Effector memory CD8-positive, alpha-beta T cell (primary cell): ENCODE results near the gene CMTR1.

Experiments
- ATAC-seq: fragments of 150-1000 bp; cut with Tn5 transposase; replicated peaks from 2 replicates; pipeline ENCODE4 v1.10.0; 2021; ENCODE audit warnings: mild to moderate bottlenecking, moderate library complexity
- DNase-seq, 3 experiments: peaks; one replicate each; pipeline ENCODE4 v3.0.0; 2021
- H3K27ac Mint-ChIP-seq, 2 donors: one replicate each; pipeline ENCODE4 v1.8.0; 2022; ENCODE audit warnings: mild to moderate bottlenecking in 2 of 2, mixed read lengths in 2 of 2, moderate library complexity in 2 of 2
- H3K27me3 Mint-ChIP-seq, 2 donors: one replicate each; pipeline ENCODE4 v1.8.0; 2022; ENCODE audit warnings: mixed read lengths in 2 of 2
- H3K36me3 Mint-ChIP-seq: one replicate; pipeline ENCODE4 v1.8.0; 2022; ENCODE audit warnings: mild to moderate bottlenecking, moderate library complexity, mixed read lengths; ENCODE audit not compliant: insufficient read depth
- H3K4me1 Mint-ChIP-seq, 2 donors: one replicate each; pipeline ENCODE4 v1.8.0; 2022; ENCODE audit warnings: low read depth in 2 of 2, mixed read lengths in 2 of 2
- H3K4me3 Mint-ChIP-seq, 2 donors: one replicate each; pipeline ENCODE4 v1.8.0; 2022; ENCODE audit warnings: mild to moderate bottlenecking in 2 of 2, mixed read lengths in 2 of 2, moderate library complexity in 2 of 2
- H3K9me3 Mint-ChIP-seq, 2 donors: one replicate each; pipeline ENCODE4 v1.8.0; 2022; ENCODE audit warnings: mixed read lengths in 2 of 2

The CMTR1 gene

DNA sequence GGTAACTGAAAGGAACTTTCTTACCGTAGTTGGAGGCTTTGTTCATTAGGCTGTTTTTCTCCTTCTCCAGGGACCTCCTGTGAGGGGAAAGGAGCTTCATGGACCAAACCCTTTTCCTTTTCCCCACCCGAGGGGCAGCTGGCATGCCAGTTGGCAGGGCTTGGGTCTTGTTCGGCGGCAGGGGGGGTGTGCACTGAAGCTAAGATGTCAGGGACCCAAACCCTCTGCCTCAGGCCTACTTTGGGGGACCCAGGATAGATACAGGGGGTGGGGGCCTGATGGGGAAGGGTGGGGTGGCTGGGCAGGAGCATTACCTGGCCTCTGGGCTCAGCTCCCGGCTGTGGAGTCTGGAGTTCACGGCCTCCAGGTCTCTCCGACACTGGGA is 51.8 kb downstream of the CMTR1 start:
- Mint-ChIP-seq H3K27ac (peak overlapping the region; percentile 65 to 97), H3K27me3 (no peaks in the 10 kb centered on the region), H3K36me3 (peaks cover 38% of the 10 kb centered on the region), H3K9me3 (no peaks in the 10 kb centered on the region), H3K4me1 (peaks cover 28 to 38% of the 10 kb centered on the region in 2 donors), H3K4me3 (no peak overlapping the region)
- no peak for ATAC-seq
- no peak for DNase-seq

GRCh38 chr6:37485291-37485702 is 52.3 kb downstream of the CMTR1 start:
- Mint-ChIP-seq H3K36me3 (peaks cover 39% of the 10 kb centered on the region), H3K27ac (peak overlapping the region; percentile 44 to 97), H3K4me3 (no peak overlapping the region), H3K4me1 (peaks cover 33 to 43% of the 10 kb centered on the region in 2 donors), H3K27me3 (no peaks in the 10 kb centered on the region), H3K9me3 (no peaks in the 10 kb centered on the region)
- DNase-seq (no peak), ATAC-seq (no peak)

DNA sequence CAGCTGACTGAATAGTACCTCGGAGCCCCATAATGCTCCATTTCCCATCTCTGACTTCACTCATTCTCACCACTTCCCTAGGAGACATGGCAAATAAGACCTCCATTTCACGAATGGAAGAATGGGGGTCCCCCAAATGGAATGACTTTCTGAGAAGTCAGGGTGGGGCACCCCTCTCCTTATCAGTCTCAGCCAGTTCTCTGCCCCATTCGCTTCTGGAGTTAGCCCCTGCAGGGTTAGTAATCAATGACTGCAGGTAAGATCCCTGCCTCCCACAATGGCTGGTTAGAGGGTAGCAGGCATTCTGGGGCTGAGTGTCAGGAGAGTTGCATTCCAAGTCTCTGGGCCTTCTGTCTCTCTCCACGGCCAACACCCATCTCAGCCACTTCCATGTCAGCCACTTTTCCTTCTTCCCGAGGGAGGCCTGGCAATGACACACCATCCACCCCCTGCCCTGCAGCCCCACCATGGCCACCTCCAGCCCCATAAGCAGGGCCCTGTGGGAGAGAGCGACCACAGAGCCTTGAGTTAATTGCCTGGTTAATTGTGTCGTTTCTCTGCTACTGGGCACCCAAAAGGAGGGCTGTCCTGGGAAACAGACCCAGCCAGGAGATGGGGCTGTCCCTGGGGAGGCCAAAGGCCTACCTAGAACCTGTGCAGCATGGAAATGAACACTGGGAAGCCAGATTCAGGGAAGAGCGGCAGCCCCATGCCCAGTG is 53.3 kb downstream of the CMTR1 start:
- Mint-ChIP-seq H3K4me1 (peaks cover 42 to 53% of the 10 kb centered on the region in 2 donors), H3K27ac (peak overlapping the region; percentile 44 to 97), H3K4me3 (no peak overlapping the region), H3K27me3 (no peaks in the 10 kb centered on the region), H3K9me3 (no peaks in the 10 kb centered on the region), H3K36me3 (peaks cover 34% of the 10 kb centered on the region)
- ATAC-seq (no peak), DNase-seq (no peak)

- Mint-ChIP-seq H3K27ac (peak overlapping the region; percentile 97 to 100), H3K27me3 (no peaks in the 10 kb centered on the region), H3K4me3 (no peak overlapping the region), H3K4me1 (peaks cover 54 to 61% of the 10 kb centered on the region in 2 donors), H3K9me3 (no peaks in the 10 kb centered on the region), H3K36me3 (peaks cover 41% of the 10 kb centered on the region)
- DNase-seq (no peak), ATAC-seq (no peak)
These were observed 54.8 kb downstream of the CMTR1 start for GRCh38 chr6:37487591-37488380.

DNA sequence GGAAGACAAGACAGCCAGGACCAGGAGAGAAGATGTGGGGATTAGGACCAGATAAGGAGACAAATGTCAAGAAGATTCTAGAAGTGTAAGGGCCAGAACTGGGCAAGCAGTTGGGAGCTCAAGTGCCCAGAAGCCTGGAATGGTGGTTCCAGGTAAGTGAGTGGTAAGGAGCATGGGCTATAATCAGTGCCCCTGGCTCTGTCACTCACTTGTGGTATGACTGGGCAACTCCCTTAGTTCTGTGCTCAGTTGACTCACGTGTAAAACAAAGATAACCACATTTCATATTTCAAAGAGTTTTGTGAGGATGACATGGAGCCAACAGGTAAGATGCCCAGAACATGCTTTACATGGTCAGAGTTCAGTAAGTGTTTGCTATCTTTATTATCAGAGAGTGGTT is 55.5 kb downstream of the CMTR1 start:
- Mint-ChIP-seq H3K36me3 (peaks cover 37% of the 10 kb centered on the region), H3K27ac (peak overlapping the region; percentile 97 to 100), H3K4me3 (peak overlapping the region in 1 of 2 donors; percentile 48), H3K4me1 (peaks cover 53 to 61% of the 10 kb centered on the region in 2 donors), H3K9me3 (no peaks in the 10 kb centered on the region), H3K27me3 (no peaks in the 10 kb centered on the region)
- ATAC-seq (peak; percentile 54), DNase-seq (no peak)

GRCh38 chr6:37489697-37490336 is 56.8 kb downstream of the CMTR1 start:
- Mint-ChIP-seq H3K27ac (peak overlapping the region; percentile 97 to 100), H3K9me3 (no peaks in the 10 kb centered on the region), H3K4me3 (peak overlapping the region; percentile 70 to 85), H3K36me3 (peaks cover 37% of the 10 kb centered on the region), H3K4me1 (peaks cover 53 to 61% of the 10 kb centered on the region in 2 donors), H3K27me3 (no peaks in the 10 kb centered on the region)
- ATAC-seq, result peak; percentile 74
- peak in 2 of 3 experiments; percentile 25 to 56 for DNase-seq

GRCh38 chr6:37490536-37491170 is 57.6 kb downstream of the CMTR1 start:
- peak overlapping the region; percentile 97 to 100 for H3K27ac Mint-ChIP-seq
- DNase-seq (no peak), ATAC-seq (no peak)
- no peaks in the 10 kb centered on the region for H3K27me3 Mint-ChIP-seq
- no peaks in the 10 kb centered on the region for H3K9me3 Mint-ChIP-seq
- H3K4me3 Mint-ChIP-seq, result peak overlapping the region; percentile 70 to 85
- H3K4me1 Mint-ChIP-seq, result peaks cover 53 to 65% of the 10 kb centered on the region in 2 donors
- H3K36me3 Mint-ChIP-seq, result peaks cover 37% of the 10 kb centered on the region

DNA sequence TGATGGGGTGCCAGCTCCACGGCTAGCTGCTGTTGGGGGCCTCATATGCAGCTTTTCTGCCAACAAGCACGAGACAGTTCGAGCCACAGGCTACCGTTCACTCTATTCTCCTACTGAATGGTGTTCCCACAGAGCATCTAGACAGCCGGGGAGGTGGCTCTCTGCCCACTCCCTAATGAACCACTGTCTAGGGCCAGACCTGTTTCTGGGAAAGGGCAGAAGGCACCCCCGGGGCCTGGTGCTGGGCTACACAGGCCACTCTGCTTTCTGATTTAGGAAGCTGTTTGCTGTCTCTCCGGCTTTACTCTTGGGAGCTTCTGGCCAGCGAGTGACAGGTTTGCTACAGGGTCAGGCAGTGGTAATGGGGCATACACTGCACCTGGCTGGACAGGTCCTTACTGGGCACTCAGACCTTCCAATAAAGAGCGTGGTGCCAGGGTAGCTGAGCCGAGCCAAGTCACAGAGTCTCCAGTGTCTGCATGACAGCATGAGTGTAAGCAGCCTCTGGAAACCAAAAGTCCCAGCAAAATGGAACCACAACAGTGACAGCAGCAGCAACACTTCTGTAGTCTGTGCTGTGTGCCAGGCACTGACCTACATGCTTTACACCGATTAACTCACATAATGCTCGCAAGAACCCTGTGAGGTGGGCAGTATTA is 58.3 kb downstream of the CMTR1 start:
- DNase-seq (no peak), ATAC-seq (peak; percentile 24)
- Mint-ChIP-seq H3K36me3 (peaks cover 37% of the 10 kb centered on the region), H3K4me3 (peak overlapping the region; percentile 48 to 85), H3K4me1 (peaks cover 53 to 59% of the 10 kb centered on the region in 2 donors), H3K9me3 (no peaks in the 10 kb centered on the region), H3K27ac (peak overlapping the region; percentile 97 to 100), H3K27me3 (no peaks in the 10 kb centered on the region)

DNA sequence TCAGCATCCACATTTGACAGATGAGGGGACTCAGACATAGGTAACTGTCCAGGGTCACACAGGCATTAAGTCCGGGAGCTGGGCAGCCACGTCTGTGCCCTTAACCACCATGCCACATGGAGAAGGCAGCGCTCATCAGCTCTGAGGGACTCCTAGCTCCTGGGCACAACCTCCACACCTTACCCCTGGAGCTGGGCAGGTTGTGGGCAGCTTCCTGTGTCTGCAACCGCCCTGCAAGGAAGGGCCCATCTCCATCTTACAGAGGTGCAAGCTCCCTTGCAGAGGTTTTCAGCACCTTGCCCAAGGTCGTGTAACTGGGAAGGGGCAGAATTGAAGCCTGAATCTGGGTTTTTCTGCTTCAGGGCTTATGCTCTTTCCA is 58.8 kb downstream of the CMTR1 start:
- H3K36me3 Mint-ChIP-seq, result peaks cover 37% of the 10 kb centered on the region
- H3K4me3 Mint-ChIP-seq, result peak overlapping the region; percentile 48 to 85
- H3K27ac Mint-ChIP-seq, result peak overlapping the region; percentile 97 to 100
- H3K4me1 Mint-ChIP-seq, result peaks cover 49 to 58% of the 10 kb centered on the region in 2 donors
- no peak for DNase-seq
- no peak for ATAC-seq
- H3K9me3 Mint-ChIP-seq, result no peaks in the 10 kb centered on the region
- no peaks in the 10 kb centered on the region for H3K27me3 Mint-ChIP-seq

- no peaks in the 10 kb centered on the region for H3K9me3 Mint-ChIP-seq
- peaks cover 49 to 62% of the 10 kb centered on the region in 2 donors for H3K4me1 Mint-ChIP-seq
- peaks cover 37% of the 10 kb centered on the region for H3K36me3 Mint-ChIP-seq
- ATAC-seq, result no peak
- no peak for DNase-seq
- no peaks in the 10 kb centered on the region for H3K27me3 Mint-ChIP-seq
- peak overlapping the region; percentile 97 to 100 for H3K27ac Mint-ChIP-seq
- peak overlapping the region; percentile 48 to 85 for H3K4me3 Mint-ChIP-seq
These were observed 59.4 kb downstream of the CMTR1 start for GRCh38 chr6:37492236-37492972.

DNA sequence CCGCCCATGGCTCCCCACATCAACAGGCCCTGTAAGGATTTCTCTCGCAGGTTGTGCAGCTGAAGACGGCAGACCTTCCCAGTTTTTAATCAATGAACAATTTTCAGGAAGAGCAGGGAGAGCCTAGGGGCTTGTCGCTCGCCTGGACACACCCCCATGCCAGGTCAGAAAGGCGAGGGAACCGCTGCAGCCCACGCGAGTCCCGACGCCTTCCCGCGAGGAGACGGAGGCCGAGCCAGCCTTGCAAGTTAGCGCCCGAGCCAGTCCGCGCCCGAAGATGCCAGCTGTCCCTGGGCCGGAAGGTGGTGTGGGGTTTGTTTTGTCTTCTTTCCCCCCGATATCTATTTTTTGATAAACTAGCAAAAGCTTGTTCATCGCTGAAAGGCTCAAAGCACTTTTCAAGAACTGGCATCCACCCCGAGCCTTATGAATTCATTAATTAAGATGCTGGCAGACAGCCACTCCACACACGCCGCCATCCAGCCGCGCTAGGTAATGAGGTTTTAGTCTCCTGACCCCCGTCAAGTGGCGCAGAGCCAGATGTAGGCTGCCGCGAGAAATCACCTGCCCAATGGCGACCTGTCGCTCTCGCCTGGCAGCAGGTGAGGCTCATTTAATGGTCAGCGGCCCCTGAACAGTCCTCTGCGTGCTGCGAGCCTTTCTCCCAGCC is 60.1 kb downstream of the CMTR1 start:
- no peak for DNase-seq
- Mint-ChIP-seq H3K27me3 (no peaks in the 10 kb centered on the region), H3K4me1 (peaks cover 49 to 63% of the 10 kb centered on the region in 2 donors), H3K9me3 (no peaks in the 10 kb centered on the region), H3K4me3 (peak overlapping the region in 1 of 2 donors; percentile 85), H3K36me3 (peaks cover 36% of the 10 kb centered on the region), H3K27ac (peak overlapping the region; percentile 97 to 100)
- ATAC-seq, result no peak

- H3K27me3 Mint-ChIP-seq, result no peaks in the 10 kb centered on the region
- H3K27ac Mint-ChIP-seq, result peak overlapping the region in 1 of 2 donors; percentile 100
- no peak overlapping the region for H3K4me3 Mint-ChIP-seq
These were observed 60.6 kb downstream of the CMTR1 start for GRCh38 chr6:37493661-37493995.

More at GRCh38 chr6:37493661-37493995, 60.6 kb downstream of the CMTR1 start:
- H3K9me3 Mint-ChIP-seq, result no peaks in the 10 kb centered on the region
- no peak for DNase-seq
- ATAC-seq, result no peak
- peaks cover 44 to 62% of the 10 kb centered on the region in 2 donors for H3K4me1 Mint-ChIP-seq
- H3K36me3 Mint-ChIP-seq, result peaks cover 32% of the 10 kb centered on the region
